ENCODE measurements around the gene NAALADL2. TPM values are rescaled to one million over a fixed set of nuclear protein-coding genes. Genes with fewer than 3 reads are reported as not detected.

The NAALADL2 gene
- total and polyA plus RNA-seq, 2 experiments from 2014 or later: 3.4 to 15.3 TPM

GRCh38 chr3:175590745-175591144 lies 731.6 kb downstream of the NAALADL2 start:
- H3K4me3 ChIP-seq: no peak overlapping the region
- H3K79me2 ChIP-seq: no peaks in the 10 kb centered on the region
- no peaks in the 10 kb centered on the region for H3K27me3 ChIP-seq
- TF ChIP-seq EZH2phosphoT487 (IDR thresholded peaks at IDR 0.05; ENCODE audit: low read depth, severe bottlenecking, unreplicated experiment): no peak
- TF ChIP-seq EZH2 (IDR thresholded peaks at IDR 0.05; ENCODE audit: borderline replicate concordance): no peak
- TF ChIP-seq, protein P1, sequence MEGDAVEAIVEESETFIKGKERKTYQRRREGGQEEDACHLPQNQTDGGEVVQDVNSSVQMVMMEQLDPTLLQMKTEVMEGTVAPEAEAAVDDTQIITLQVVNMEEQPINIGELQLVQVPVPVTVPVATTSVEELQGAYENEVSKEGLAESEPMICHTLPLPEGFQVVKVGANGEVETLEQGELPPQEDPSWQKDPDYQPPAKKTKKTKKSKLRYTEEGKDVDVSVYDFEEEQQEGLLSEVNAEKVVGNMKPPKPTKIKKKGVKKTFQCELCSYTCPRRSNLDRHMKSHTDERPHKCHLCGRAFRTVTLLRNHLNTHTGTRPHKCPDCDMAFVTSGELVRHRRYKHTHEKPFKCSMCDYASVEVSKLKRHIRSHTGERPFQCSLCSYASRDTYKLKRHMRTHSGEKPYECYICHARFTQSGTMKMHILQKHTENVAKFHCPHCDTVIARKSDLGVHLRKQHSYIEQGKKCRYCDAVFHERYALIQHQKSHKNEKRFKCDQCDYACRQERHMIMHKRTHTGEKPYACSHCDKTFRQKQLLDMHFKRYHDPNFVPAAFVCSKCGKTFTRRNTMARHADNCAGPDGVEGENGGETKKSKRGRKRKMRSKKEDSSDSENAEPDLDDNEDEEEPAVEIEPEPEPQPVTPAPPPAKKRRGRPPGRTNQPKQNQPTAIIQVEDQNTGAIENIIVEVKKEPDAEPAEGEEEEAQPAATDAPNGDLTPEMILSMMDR (IDR thresholded peaks at IDR 0.05; ENCODE audit: poor library complexity): no peak
- no peaks in the 10 kb centered on the region for H4K20me1 ChIP-seq (ENCODE audit: insufficient read depth, poor library complexity, severe bottlenecking)
- no peaks in the 10 kb centered on the region for H3K4me1 ChIP-seq (ENCODE audit: insufficient read depth)
- no peak overlapping the region for H3K27ac ChIP-seq
- 85% methylated on average over 3 of the region's 3 CpGs for WGBS (ENCODE audit: low lambda C conversion rate, missing lambda C conversion rate)
- no peak overlapping the region for H2AFZ ChIP-seq
- DNase-seq (ENCODE audit: low spot score): no peak
- H3K36me3 ChIP-seq (replicated peaks; ENCODE audit: insufficient read depth, low read depth): no peaks in the 10 kb centered on the region
- H3K4me2 ChIP-seq: no peak overlapping the region
- no peaks in the 10 kb centered on the region for H3K9me3 ChIP-seq (ENCODE audit: low read depth)
- H3K9me2 ChIP-seq (replicated peaks; ENCODE audit: insufficient read depth): no peaks in the 10 kb centered on the region

DNA sequence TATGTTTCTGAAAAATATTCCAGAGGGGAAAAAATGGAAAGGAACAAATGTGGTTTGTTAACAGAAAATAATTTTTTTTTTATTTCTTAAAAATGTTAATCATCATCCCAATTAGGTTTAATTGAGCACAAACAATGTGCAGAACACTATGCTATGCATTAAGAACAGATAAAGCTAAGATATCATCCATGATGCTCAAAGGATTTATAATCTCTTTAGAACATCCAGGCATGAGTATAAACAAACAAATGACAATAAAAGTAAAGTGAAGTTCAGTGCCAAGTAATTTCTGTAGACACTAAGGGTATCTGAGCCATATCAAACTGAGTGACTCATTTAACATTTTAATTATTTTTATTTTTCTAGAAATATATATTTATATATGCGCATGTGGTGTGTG lies 732.2 kb downstream of the NAALADL2 start:
- Histone ChIP-seq H3K27me3 (no peaks in the 10 kb centered on the region), H3K36me3 (replicated peaks; ENCODE audit: insufficient read depth, low read depth) (no peaks in the 10 kb centered on the region), H3K27ac (no peak overlapping the region), H3K4me2 (no peak overlapping the region), H3K79me2 (no peaks in the 10 kb centered on the region), H3K4me3 (no peak overlapping the region), H2AFZ (no peak overlapping the region), H3K4me1 (ENCODE audit: insufficient read depth) (no peaks in the 10 kb centered on the region), H3K9me2 (replicated peaks; ENCODE audit: insufficient read depth) (no peaks in the 10 kb centered on the region), H4K20me1 (ENCODE audit: insufficient read depth, poor library complexity, severe bottlenecking) (no peaks in the 10 kb centered on the region), H3K9me3 (ENCODE audit: low read depth) (no peaks in the 10 kb centered on the region)
- WGBS (ENCODE audit: low lambda C conversion rate, missing lambda C conversion rate): 100% methylated on average over 1 of the region's 1 CpG
- TF ChIP-seq, protein P1 (IDR thresholded peaks at IDR 0.05; ENCODE audit: poor library complexity): no peak
- TF ChIP-seq EZH2phosphoT487 (IDR thresholded peaks at IDR 0.05; ENCODE audit: low read depth, severe bottlenecking, unreplicated experiment) (no peak), EZH2 (IDR thresholded peaks at IDR 0.05; ENCODE audit: borderline replicate concordance) (no peak)
- no peak for DNase-seq (ENCODE audit: low spot score)

GRCh38 chr3:175593331-175593730 lies 734.2 kb downstream of the NAALADL2 start:
- no peak for DNase-seq (ENCODE audit: low spot score)
- Histone ChIP-seq H4K20me1 (ENCODE audit: insufficient read depth, poor library complexity, severe bottlenecking) (no peaks in the 10 kb centered on the region), H3K4me1 (ENCODE audit: insufficient read depth) (no peaks in the 10 kb centered on the region), H3K27me3 (no peaks in the 10 kb centered on the region), H3K79me2 (no peaks in the 10 kb centered on the region), H3K9me3 (ENCODE audit: low read depth) (no peaks in the 10 kb centered on the region), H3K4me2 (no peak overlapping the region), H3K9me2 (replicated peaks; ENCODE audit: insufficient read depth) (no peaks in the 10 kb centered on the region), H3K36me3 (replicated peaks; ENCODE audit: insufficient read depth, low read depth) (no peaks in the 10 kb centered on the region), H2AFZ (no peak overlapping the region), H3K27ac (no peak overlapping the region), H3K4me3 (no peak overlapping the region)
- TF ChIP-seq EZH2phosphoT487 (IDR thresholded peaks at IDR 0.05; ENCODE audit: low read depth, severe bottlenecking, unreplicated experiment) (no peak), EZH2 (IDR thresholded peaks at IDR 0.05; ENCODE audit: borderline replicate concordance) (no peak)
- TF ChIP-seq, protein P1 (IDR thresholded peaks at IDR 0.05; ENCODE audit: poor library complexity): no peak
- WGBS (ENCODE audit: low lambda C conversion rate, missing lambda C conversion rate): 95% methylated on average over 1 of the region's 1 CpG

- DNase-seq (ENCODE audit: low spot score): no peak
- no peaks in the 10 kb centered on the region for H3K9me3 ChIP-seq (ENCODE audit: low read depth)
- H3K9me2 ChIP-seq (replicated peaks; ENCODE audit: insufficient read depth): no peaks in the 10 kb centered on the region
- H3K79me2 ChIP-seq: no peaks in the 10 kb centered on the region
- H3K4me1 ChIP-seq (ENCODE audit: insufficient read depth): no peaks in the 10 kb centered on the region
- TF ChIP-seq EZH2phosphoT487 (IDR thresholded peaks at IDR 0.05; ENCODE audit: low read depth, severe bottlenecking, unreplicated experiment) (no peak), EZH2 (IDR thresholded peaks at IDR 0.05; ENCODE audit: borderline replicate concordance) (no peak)
- TF ChIP-seq, protein P1 (IDR thresholded peaks at IDR 0.05; ENCODE audit: poor library complexity): no peak
- H4K20me1 ChIP-seq (ENCODE audit: insufficient read depth, poor library complexity, severe bottlenecking): no peaks in the 10 kb centered on the region
- no peak overlapping the region for H3K4me3 ChIP-seq
- no peak overlapping the region for H3K4me2 ChIP-seq
- 80% methylated on average over 4 of the region's 4 CpGs for WGBS (ENCODE audit: low lambda C conversion rate, missing lambda C conversion rate)
- no peak overlapping the region for H2AFZ ChIP-seq
- H3K27me3 ChIP-seq: no peaks in the 10 kb centered on the region
- no peak overlapping the region for H3K27ac ChIP-seq
- H3K36me3 ChIP-seq (replicated peaks; ENCODE audit: insufficient read depth, low read depth): no peaks in the 10 kb centered on the region
Observed at GRCh38 chr3:175598740-175599139, 739.6 kb downstream of the NAALADL2 start.

Measured in hepatocyte (in vitro differentiated cells).